Measurements from ENCODE around the gene GRK5.
A peak's percentile ranks its signal among the peaks of the same experiment; 100 is the strongest.

The GRK5 gene

DNA sequence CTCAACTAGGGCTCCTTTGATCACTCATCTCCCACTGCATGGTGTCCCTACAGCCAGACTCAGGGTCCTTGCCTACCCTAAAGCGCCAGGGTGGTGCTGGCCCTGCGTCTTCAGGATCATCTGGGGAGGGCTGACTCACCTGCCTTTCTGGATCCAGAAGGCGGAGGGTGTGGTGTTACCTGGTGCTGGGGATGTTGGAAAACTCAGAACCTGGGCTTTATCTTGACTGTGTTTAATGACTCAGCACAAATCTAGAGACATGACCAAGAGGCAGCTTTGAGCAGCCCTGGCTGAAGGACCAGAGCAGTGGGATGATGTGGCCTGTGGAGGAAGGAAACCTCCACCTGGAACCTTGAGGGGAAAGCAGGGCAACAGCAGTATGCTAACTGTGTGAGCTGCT is 96.5 kb downstream of the GRK5 start:
- DNase-seq, result no peak

DNA sequence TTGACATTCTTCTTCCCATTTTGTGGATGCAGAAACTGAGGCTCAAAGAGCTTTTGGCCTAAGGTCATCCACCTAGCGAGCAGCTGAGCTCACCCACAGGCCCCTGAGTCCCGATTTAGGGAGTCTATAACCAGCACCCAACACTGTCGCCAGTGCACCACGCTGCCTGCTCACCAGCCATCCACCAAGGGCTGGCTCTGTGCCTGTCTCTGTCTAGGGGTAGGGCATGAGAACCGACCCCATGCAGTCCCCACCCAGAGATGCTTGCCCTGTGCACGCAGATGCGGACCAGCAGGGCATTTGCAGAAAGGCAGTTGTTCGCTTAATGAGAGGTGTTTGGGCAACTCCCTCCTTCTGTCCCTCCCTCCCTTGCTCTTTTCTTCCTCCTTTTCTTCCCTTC is 97.2 kb downstream of the GRK5 start:
- no peak for DNase-seq

DNA sequence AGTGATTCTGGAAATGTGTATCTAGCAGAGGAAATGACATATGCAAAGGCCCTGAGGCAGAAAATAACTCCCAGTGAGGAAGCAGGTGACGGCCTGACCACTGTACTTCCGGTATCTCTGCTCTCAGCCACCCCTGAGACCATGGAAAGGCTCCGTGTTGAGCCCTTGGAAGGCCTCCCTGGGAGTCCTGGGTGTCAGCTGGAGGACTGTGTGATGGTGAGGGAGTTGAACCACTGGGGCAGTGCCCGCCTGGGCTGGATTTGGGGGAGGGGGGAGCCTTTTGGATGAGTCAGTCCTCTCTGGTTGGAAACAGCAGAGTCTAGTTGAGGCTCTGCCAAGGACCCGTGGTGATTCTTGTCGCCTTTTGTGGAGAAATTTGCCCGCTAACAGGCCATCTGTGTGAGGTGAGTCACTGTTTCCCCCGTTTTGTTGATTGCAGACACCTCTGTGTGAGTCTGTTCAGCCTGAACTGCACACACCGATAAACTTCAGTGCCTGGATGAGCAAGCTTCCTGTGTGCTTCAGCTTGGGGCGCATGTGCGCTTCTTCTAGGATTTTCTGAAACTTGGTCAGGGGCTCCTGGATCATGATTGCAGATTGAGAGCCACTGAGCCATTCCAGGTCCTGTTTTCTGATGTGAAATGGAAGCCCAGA is 98.6 kb downstream of the GRK5 start:
- DNase-seq, result peak; percentile 51

DNA sequence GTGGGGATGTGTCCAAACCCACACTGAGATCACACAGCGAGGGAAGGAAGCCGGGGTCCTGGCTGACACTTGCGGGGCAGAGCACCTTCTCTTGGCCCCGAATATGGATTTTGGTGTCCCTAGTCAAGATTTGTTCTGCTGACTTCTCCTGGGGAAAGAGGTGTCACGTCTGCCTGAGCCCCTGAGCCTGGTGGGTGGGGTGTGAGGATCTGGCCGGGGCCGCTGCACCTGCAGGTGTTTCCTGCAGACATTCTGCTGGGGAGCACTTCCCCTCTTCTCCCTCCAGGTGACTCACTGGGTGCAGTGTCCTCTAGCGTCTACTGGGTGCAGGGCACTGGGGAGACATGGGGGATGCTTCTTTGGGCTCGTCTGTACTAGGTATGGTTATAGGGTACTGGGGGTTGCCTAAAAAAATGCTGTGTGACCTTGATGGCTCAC is 99.2 kb downstream of the GRK5 start:
- DNase-seq, result peak; percentile 69

DNA sequence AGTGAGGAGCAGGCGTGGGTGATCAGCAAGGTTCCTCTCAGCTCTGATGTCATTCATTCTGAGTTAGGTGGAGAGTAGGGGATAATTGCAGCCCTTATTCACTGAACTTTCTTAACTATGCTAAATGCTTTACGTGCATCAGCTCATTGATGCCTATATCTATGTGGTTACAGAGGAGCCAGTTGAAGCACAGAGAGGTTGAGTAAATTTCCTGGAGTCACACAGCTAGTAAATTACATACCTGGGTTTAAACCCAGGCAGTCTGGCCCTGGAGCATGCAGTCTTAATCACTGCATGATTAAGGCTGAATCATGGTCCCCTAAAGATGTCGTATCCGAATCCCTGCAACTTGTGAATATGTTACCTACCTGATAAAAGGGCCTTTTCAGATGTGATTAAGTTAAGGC is 99.6 kb downstream of the GRK5 start:
- DNase-seq, result no peak

DNA sequence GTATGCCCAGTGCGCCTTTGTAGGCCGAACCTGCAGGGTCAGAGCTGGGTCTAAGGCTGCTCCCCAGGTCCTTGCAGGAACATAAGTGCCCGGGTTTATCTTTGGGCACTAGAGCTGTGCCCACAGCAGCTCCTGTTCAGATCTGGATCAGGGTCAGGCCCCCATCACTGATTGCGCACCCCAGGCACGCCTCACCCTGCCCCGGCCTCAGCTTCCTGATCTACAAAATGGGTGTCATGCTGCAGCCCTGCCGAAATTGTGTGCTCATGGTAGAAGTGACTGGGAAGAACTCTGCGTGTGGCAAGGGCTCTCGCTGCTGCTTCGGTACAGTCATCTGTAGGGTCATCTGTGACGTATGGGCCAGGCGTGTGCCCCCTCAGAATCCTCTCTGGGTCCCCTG is 100.7 kb downstream of the GRK5 start:
- no peak for DNase-seq

DNA sequence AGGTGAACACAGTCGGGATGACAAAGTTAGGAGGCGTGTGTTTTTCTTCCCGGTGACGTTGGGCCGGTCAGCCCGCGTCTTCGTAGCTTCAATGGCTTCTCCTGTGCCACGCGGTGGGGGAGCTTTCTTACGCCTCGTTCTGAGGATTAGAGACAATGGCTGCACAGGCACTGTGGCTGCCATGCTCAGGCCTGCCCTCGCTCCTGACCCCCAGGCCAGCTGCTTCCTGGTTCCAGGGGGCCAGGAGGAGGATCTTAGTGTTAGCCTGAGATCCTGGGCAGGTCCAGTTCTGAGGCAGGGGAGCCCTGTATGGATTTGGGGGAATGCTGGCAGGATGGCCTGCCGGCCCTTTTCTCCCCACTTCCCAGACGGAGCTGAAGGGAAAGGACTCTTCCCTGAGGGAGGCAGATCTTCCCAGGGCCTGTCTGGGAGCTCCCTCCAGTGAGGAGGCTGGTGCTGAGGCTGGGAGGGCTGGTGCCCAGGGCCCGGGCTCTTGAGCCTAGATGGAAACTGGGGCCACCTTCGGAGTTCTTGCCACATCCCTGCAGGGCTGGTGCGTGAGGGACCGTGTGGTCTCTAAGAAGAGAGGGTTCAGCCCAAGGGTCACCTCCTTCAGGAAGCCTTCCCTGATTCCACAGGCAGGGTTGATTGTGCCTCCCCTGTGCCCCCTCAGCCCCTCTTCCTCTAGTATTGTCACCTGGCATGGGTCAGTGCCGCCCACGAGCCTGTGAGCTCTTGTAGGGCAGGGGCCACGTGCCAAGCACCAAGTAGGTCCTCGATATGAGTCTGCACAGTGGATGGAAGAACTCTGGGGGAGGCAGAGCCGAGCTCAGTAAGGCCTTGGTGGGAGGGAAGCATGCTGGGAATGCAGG is 101.4 kb downstream of the GRK5 start:
- DNase-seq, result no peak

DNA sequence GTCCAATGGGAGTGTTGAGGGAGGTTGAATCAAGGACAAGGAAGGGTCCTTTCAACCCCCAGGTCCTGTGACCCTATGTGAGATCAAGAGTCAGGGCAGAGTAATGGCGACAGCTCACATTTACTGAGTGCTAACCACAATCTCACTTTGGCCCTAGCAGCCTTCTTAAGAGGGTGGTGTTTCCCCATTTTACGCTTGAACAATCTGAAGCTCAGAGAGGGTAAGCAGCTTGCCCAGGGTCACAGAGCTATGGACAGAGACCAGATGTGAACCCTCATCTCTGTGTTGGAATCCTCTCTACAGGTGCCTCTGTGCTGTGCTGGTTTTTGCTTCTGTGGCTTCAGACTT is 102.0 kb downstream of the GRK5 start:
- DNase-seq, result no peak

DNA sequence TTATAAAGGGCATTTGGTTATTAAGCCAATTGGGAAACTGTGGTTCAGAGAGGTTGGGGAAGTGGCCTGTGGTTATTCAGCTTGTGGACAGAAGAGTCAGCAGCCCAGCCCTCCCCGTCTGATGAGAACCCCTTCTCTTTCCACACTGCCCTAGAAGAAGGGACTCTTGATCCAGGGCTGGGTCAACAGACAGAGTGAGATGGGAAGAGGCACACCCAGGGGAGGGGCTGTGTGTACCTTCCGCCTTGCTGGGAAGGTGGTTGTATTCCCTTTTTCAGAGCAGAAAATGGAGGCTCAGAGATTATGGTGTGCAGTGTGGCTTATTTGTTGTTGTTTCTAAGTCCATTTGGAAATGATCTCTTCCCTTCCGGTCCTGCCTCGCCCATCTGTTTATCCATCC is 103.4 kb downstream of the GRK5 start:
- no peak for DNase-seq

DNA sequence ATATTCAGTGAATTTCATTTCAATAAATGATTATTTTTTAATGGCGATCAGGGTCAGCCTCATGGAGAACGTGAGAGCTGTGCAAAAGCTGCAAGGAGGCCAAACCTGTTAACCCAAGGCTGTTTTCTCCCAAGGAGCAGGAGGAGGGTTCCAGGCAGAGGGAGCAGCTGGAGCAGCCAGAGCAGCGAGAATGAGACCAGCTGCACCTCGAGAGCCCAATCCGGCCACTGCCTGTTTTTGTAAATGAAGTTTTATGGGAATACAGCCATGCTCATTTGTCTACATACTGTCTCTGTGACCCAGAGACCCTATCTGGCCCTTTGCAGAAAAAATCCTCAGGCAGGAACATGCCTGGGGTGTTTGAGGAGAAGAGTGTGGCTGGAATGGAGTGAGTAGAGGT is 104.9 kb downstream of the GRK5 start:
- no peak for DNase-seq

DNA sequence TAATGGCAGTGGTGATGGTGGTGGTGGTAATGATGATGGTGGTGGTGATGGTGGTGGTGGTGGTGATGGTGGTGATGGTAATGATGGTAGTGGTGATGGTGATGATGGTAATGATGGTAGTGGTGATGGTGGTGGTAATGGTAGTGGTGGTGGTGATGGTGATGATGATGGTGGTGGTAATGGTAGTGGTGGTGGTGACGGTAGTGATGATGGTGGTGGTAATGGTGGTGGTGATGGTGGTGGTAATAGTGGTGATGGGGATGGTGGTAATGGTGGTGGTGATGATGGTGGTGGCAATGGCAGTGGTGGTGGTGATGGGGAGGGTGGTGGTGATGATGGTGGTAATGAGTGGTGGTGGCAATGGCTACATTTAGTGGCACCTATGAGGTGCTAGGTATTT is 105.7 kb downstream of the GRK5 start:
- no peak for DNase-seq

DNA sequence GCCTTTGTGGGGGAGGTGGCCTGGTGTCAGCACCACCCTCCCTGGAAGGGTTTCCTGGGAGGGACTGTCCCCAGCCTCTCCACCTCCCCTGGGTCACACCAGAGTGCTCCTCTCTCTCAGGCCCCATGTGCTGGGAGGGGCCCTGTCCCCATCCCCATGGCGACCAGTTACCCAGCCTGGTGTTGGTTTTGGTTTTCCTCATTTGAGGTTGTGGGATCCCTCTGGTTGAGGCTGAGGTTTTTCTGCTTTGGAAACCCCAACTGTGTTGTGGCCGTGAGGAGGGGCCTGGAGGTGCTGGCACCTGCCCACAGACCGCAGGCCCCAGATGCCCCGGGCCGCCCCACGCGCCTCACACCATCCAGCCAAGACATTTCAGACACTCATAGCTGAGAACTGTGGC is 106.3 kb downstream of the GRK5 start:
- no peak for DNase-seq

DNA sequence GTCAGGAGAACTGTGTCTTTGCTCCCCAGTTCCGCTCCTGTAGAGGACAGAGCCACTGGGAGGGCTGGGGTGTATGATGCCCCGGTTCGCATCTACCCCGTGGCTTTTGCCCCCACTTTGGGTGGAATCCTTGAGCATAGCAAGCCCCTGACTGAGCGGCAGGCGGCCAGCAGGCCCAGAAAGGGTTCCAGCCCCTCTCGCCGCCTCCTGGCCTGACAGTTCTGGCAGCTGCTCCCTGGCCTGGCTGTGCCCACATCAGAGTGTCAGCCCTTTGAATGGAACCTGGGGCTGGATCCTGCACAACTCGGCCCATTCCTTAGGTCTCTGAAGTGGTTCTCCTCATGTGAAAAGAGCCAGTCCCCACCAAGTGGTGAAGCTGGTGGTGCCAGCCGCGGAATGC is 106.7 kb downstream of the GRK5 start:
- no peak for DNase-seq

DNA sequence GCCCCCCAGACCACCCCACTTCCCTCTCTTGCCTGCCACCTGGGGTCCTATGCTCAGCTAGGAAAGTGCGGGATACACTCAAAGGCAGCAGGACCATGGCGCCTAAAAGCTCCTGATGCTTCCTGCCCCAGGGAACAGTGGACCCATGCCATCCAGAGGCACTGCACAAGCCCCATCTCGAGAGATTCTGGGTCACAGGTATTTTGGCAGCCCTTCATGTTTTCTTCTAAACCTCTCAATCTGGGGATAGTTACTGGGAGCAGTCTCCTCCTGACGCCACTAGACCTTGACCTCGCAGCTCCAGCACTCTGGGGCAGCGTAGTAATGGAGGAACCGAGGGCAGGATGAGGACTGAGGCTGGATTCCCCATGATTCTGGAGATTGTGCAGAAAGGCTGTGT is 107.1 kb downstream of the GRK5 start:
- no peak for DNase-seq

DNA sequence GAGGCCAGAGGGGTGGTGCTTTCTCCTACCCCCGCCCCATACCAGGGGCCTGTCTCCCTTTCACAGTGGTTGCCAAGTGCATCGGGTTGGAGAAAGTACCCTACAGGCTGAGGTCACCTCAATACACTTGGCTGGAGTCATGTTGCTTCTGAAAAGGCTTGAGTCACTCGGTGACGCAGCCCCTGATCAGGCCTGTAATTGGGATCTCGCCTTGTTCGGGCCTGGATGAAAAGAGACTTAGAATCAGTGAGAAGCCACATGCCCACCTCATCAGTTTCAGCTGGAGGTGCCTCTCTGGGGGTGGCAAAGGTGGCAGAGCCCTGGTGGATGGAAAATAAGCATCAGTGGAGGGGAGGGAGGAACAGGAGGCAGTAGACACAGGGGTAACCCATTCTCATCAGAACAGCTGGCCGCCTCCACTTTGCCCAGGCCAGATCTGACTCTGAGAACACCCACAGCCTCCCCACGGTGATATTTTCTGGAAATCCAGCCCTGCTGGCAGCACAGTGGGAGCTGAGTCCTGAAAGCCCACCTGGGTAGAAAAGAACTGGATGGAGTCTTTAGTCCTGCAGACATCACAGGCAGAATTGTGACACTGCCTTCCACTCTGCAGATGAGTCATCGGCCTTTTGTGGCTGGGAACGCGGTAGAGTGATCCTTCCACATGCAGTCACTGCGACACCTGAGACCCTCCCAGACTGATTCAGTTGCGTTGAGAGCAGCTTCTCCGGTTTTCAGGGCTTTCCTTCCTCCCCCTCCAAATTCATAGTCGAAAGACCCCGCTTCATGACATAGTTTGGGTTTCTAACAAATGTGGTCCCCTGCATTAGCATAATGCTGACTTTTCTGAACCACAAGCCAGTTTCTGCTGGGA is 108.0 kb downstream of the GRK5 start:
- peak; percentile 72 for DNase-seq

DNA sequence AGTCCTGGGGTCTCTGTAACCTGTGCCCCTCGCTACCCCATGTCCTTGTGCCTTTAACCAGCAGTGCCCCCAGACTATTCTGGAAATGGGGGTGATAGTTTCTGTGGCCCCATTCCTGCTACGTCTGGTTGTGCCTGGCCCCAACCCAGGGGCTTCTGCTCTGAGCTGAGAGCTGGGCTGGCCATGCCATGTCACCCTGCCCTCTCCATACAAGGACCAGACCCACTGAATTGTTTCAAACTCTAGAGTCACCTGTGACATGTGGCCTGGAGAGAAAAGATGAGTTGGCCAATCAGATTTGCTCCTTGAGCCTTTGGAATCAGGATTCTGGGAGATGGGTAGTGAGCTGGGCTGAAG is 108.6 kb downstream of the GRK5 start:
- no peak for DNase-seq

DNA sequence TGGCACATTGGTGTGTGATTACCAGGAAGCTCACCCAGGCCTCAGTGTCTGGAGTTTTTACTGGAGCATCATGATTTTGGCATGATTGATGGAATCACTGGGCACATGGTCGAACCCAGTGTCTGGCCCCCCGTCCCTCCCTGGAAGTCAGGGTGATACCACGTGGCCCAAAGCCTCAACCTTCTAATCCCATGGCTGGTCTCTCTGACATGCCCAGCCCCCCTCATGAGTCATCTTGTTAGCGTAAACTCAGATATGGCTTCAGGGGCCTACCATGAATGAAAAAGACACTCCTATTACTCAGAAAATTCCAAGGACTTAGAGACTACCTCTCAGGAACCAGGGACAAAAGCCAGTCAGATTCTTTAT is 109.3 kb downstream of the GRK5 start:
- DNase-seq, result no peak

DNA sequence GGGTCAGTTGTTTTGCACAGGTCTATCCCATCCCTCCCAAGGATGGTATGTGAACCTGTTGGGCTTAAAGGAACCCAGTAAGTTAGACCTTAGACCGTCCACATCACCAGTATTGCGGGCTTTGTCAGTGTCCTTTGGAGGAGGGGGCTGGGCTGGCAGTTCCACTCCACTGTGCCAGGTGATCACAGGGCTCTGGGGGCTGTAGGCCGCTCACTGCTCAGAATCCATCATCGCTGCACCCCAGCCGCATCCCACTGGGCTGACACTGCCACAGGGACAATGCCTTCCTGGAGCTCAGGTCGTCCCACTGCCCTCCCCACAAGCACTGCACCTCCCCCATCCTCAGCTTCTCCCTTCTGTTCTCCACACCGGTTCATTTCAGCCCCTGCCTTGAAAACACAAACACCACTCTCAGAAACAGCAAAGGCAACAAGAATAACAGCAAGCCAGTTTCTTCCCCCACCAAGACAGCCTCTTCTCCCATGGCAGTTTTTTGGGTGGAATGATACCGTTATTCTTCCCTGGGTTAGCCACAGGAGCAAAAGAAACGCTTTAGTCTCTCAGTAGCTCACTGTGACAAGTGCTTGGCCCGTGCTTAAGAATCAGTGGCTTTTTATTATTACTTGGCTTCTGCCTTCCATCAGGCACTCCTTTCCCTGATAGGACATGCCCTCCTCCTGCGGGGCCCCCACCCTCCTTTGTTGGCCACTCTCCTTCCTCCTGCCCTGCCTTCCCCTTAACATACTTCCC is 111.2 kb downstream of the GRK5 start:
- DNase-seq, result no peak

DNA sequence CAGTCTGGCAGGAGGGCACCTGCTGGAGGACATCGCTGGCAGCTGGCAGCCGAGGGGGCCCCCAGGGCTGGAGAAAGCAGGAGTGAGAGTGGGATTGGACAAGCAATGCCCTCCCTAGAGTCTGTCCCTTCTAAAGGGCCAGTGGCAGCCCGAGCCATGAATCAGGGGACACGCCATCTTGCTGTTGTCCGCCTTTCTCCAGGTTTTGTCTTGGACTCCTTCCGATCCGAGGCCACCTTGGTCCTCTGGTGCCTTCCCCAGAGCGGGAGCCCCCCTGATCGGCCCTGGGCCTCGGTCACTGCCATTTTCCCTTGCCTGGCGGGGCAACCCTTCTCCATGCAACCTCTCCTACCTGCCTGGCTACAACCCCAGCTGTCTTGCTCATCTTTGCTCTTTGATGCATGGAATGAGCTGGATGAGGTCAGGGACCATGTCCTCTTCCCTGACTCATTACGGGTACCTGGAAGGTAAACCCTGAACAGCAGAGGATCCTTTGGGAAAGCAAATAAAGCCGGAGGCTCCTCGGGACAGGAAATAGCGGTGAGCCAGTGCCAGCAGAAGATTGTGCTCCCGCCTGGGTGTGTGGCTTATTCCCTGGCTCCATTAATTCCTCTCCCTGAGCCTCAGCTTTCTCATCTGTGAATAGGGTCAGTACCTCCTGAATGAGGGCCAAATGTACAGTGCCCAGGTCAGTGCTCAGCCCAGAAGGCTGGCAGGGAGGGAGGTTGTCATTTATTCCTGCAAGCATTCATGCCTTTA is 112.0 kb downstream of the GRK5 start:
- DNase-seq, result no peak

DNA sequence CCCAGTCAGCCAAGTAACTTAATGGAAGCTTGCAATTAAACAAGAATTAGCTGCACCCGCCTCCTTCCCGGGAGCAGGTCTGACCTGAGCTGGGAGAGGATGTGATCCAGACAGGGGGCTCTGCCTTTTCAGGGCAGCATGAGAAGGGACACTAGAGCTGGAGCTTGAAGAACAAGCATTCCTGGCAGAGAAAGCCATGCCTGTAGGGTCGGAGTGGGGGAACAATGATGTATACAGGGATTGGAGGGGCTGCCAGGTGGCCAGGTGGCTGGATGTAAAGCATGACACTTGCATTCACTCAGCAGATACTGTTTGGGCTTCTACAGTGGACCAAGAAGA is 112.5 kb downstream of the GRK5 start:
- no peak for DNase-seq

DNA sequence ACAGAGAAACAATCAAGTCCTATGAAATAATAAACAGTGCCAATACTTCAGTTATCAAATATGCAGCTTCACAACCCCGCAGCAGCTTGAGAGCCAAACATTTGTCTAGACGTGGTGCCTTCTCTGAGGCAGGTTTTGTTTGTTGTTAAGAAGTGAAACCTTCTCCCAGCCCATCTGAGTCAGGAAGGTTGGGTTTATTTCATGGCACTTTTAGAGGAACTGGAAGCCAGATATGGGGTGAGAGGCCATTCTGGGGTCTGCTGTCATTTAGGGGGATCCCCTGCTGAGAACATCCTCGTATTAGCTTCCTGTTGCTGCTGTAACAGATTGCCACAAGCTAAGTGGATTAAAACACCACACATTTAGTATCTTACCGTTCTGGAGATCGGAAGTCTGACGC is 113.6 kb downstream of the GRK5 start:
- no peak for DNase-seq

Data from 8988T (cell line).